Raji (cell line): ENCODE data around the gene CLDN6.
A peak's percentile ranks its signal among the peaks of the same experiment; 100 is the strongest.

ENCODE experiments used
- POLR2A ChIP-seq: IDR thresholded peaks from 2 replicates; pipeline ENCODE4 v1.6.1; 2011; ENCODE audit warnings: low read depth, low read length, control low read depth; ENCODE audit not compliant: insufficient read depth

CLDN6 gene

GRCh38 chr16:2991566-2992261 lies 26.3 kb downstream of the CLDN6 start:
- no peak for TF ChIP-seq POLR2A

GRCh38 chr16:2990891-2991290 lies 27.1 kb downstream of the CLDN6 start:
- no peak for TF ChIP-seq POLR2A

GRCh38 chr16:2988590-2989099 lies 29.3 kb downstream of the CLDN6 start:
- no peak for TF ChIP-seq POLR2A

GRCh38 chr16:2987833-2988232 lies 30.1 kb downstream of the CLDN6 start:
- no peak for TF ChIP-seq POLR2A

GRCh38 chr16:2987286-2987685 lies 30.7 kb downstream of the CLDN6 start:
- no peak for TF ChIP-seq POLR2A

- no peak for TF ChIP-seq POLR2A
These were observed 31.3 kb downstream of the CLDN6 start for GRCh38 chr16:2986623-2987188.

GRCh38 chr16:2985893-2986355 lies 32.1 kb downstream of the CLDN6 start:
- no peak for TF ChIP-seq POLR2A

- no peak for TF ChIP-seq POLR2A
These were observed 32.5 kb downstream of the CLDN6 start for GRCh38 chr16:2985462-2985861.

- TF ChIP-seq POLR2A = no peak; the same call in 1 of the 2 replicates
These were observed 34.3 kb downstream of the CLDN6 start for GRCh38 chr16:2983706-2984136.

- no peak for TF ChIP-seq POLR2A
These were observed 35.6 kb downstream of the CLDN6 start for GRCh38 chr16:2982402-2982801.

GRCh38 chr16:2981899-2982250 lies 36.1 kb downstream of the CLDN6 start:
- 0 out of 2 replicates have a peak, but pooled peaks have one; percentile 21 for TF ChIP-seq POLR2A

GRCh38 chr16:2981177-2981898 lies 36.6 kb downstream of the CLDN6 start:
- no peak for TF ChIP-seq POLR2A

GRCh38 chr16:2980227-2981176 lies 37.5 kb downstream of the CLDN6 start, which contains the start of gene PKMYT1:
PKMYT1 (minus strand) TSS chr16:2980446; CDS start chr16:2979657, 789 bp downstream.
- TF ChIP-seq POLR2A = peak; percentile 96

GRCh38 chr16:2979669-2980226 lies 38.2 kb downstream of the CLDN6 start:
- no peak for TF ChIP-seq POLR2A
